NCI-H2029 (cell line): ENCODE data around the gene VEGFC.

Experiments
- DNase-seq: peaks from one replicate; lab custom pipeline; 2025; lab: John Stamatoyannopoulos, UW

VEGFC gene

GRCh38 chr4:176680668-176681180 is 112.0 kb downstream of the VEGFC start:
- no peak for DNase-seq

DNA sequence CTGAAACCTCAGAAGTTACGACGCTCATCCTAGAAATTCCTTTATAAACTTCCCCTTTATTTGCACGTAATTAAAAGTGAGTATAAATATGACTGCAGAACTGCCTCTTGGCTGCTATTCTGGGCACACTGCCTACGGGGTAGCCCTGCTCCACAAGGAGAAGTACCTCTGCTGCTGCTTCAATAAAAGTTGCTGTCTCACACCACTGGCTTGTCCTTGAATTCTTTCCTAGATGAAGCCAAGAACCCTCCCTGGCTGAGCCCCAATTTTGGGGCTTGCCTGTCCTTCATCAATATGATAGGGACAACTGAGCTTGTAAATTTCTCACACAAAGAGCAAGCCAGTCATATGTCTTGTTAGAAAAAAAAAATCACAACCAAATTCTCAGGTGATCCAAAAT is 115.8 kb downstream of the VEGFC start:
- no peak for DNase-seq

DNA sequence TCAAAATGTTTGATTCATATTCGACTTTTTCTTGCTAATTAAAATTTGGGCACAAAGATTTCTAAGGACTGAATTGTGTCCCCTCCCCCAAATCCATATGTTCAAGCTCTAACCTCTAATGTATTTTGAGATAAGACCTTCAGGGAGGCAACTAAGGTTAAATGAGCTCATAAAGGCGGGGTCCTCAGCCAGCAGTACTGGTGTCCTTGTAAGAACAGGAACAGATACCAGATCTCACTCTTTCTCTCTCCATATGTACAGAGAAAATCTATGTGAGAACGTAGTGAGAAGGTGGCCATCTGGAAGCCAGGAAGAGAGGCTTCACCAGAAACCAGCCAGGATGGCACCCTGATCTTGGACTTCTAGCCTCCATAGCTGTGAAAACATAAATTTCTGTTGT is 116.9 kb downstream of the VEGFC start:
- no peak for DNase-seq

DNA sequence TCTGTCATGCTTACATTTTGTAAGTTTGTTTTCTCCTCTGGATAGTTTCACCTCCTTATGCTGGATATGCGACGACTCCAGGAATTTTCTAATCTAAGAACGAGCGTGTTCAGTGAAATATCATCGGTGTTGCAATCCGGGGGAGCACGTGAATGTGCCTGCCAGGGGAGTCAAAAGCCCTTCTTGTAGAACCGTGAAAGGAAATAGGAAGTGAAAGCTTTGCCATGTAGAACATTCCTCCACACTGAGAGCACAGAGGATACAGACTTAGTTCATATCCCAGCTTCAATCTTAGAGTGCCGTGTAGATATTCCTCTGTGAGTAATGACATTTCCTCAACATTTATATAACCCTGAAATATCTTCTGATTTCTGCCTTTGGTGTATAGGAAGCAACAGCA is 121.2 kb downstream of the VEGFC start:
- no peak for DNase-seq

- no peak for DNase-seq
These were observed 124.4 kb downstream of the VEGFC start for GRCh38 chr4:176668324-176668723.

DNA sequence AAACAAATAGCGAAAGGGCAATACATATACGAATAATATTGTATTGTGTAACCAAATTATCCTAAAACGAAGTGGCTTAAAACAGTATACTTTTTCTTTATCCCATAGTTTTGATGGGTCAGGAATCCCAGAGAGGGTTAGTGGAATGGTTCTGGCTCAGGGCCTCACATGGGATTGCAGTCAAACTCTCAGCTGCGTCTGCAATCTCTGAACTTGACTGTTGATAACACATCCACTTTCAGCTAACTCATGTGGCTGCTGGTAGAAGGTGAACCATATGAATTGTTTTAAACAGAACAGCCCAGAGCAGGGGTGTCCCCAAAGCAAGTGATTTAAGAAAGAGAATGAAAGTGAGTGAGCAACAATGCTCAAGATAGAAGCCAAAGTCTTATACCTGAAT is 127.8 kb downstream of the VEGFC start:
- no peak for DNase-seq

DNA sequence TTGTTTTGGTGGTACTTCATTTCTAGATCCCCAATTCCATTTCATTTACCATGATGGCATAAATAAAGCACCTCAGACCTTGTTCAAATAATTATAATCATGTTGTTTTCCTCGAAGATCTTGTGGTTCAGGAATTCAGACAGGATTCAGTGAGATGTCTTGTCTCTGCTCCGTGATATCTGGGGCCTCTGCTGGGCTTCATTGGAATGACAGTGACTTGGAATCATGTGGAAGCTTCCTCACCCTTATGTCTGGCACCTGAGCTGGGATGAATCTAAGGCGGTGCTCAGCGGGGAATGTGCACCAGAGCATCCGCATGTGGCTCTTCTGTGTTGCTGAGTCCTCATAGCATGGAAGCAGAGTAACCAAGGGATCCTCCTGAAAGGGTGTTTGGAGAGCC is 132.2 kb downstream of the VEGFC start:
- no peak for DNase-seq

DNA sequence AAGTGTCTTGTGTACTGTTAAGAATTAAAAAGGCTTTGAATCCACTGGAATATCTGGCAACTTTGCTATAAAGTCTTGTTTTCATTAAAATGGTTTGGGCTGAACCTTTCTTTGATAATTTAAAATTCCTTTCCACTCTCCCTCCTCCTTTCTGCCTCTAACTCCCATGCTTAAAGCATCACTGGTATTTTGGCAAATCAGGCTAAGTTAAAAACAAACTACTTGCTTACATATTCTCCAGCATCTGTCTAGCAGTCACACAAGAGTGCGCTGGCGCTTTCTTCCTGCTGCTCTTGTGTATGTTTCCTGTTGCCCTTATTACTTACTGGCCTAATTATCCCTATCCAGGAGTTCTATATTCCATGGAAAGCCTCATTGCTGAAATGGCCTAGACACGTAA is 136.6 kb downstream of the VEGFC start:
- DNase-seq: no peak

DNA sequence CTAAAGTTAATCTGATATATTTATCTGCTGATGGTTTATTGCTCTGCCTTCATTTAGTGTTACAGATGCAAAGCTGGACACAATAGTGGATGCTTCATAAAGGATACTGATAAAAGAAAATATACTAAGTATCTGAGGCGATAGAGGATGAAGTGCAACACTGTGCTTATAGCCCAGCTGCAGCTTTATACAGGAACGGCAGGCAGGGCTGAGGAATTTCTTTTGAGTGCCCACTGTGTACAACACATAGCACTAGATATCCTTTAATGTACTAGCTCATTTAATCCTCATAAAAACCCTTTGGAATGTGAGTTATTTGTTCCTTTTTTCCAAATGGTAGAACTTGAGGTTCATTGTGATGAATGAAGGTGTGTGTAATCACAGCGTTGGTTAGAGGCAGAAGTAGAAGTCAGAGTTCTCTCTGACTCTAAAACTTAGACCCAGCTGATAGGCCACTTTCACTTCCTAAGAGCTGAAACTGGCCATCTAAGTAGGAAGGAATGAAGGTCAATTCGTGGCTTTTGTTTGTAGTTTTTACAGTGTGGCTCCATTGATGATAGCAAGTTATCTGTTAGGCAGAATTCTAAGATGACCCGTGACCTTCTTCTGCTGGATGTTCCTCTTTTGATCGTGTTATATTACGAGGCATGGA is 138.0 kb downstream of the VEGFC start:
- no peak for DNase-seq

- no peak for DNase-seq
These were observed 139.1 kb downstream of the VEGFC start for GRCh38 chr4:176653401-176654220.

- DNase-seq: no peak
These were observed 146.4 kb downstream of the VEGFC start for GRCh38 chr4:176646311-176646710.

- DNase-seq: no peak
These were observed 147.3 kb downstream of the VEGFC start for GRCh38 chr4:176645246-176645960.

- DNase-seq: no peak
These were observed 150.2 kb downstream of the VEGFC start for GRCh38 chr4:176642472-176642871.

GRCh38 chr4:176641237-176641636 is 151.5 kb downstream of the VEGFC start:
- DNase-seq: no peak

- no peak for DNase-seq
These were observed 153.7 kb downstream of the VEGFC start for GRCh38 chr4:176638992-176639391.

- no peak for DNase-seq
These were observed 156.4 kb downstream of the VEGFC start for GRCh38 chr4:176636292-176636691.

DNA sequence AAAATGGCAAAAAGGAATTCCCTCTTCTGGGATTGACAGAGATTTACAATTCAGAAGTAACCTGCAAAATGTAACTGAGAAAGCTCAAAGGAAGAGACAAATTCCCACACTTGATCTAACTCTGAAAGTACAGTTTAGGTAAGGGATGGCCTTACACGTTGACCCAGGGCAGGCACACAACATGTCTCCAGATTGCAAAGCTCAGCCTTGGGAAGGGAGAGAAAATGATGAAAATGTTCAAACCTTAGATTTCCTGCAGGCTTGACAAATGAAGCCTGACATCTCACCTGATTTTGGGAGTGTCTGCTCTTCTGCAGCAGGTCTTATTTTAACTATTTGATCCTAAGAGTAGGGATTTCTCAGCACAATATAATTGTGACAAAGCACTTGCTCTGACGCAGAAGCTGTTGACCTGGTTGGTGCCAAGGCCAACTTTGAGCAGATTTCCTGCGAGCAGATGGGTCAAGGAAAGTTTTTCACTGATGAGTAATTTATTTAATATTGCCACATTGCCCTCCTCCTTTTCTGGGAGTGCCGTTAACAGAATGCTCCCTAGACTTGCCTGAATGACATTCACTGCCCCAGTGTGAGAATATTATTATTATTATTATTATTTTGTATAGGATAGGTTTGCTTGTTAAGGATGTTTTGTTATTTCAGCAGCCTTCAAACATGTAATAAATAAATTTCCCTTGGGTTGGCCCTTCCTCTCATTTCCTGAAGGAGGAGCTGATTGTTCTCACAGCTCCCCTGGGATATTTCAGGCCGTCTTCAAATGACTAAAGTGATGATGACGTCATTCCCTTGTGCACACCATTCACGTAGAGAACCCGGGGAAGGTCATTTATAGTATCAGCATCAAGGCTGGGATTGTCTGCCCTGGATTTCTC is 157.1 kb downstream of the VEGFC start:
- no peak for DNase-seq
